ENCODE data around the gene CACNA1S.

CACNA1S gene

GRCh38 chr1:201115390-201115937, 3.2 kb upstream of the CACNA1S start:
- H3K36me3 Mint-ChIP-seq, result no peaks in the 10 kb centered on the region
- no peak overlapping the region for H3K27ac Mint-ChIP-seq
- no peaks in the 10 kb centered on the region for H3K9me3 Mint-ChIP-seq
- ATAC-seq (ENCODE audit: low read depth) (no peak), DNase-seq (ENCODE audit: low spot score in 2 of 2) (no peak)
- peaks cover 16% of the 10 kb centered on the region for H3K27me3 Mint-ChIP-seq
- H3K4me1 Mint-ChIP-seq, result peaks cover 6% of the 10 kb centered on the region
- H3K4me3 Mint-ChIP-seq, result no peak overlapping the region

GRCh38 chr1:201114245-201115131, 2.3 kb upstream of the CACNA1S start:
- peak overlapping the region; percentile 80 for H3K4me3 Mint-ChIP-seq

GRCh38 chr1:201113451-201114244, 1.4 kb upstream of the CACNA1S start:
- Mint-ChIP-seq H3K27me3 (peaks cover 17% of the 10 kb centered on the region), H3K27ac (no peak overlapping the region), H3K9me3 (no peaks in the 10 kb centered on the region), H3K4me1 (peaks cover 2% of the 10 kb centered on the region), H3K4me3 (peak overlapping the region; percentile 80), H3K36me3 (no peaks in the 10 kb centered on the region)
- ATAC-seq (ENCODE audit: low read depth), result no peak
- DNase-seq (ENCODE audit: low spot score in 2 of 2), result no peak

More at GRCh38 chr1:201114245-201115131, 2.3 kb upstream of the CACNA1S start:
- peak; percentile 87 for ATAC-seq (ENCODE audit: low read depth)
- no peaks in the 10 kb centered on the region for H3K9me3 Mint-ChIP-seq
- no peaks in the 10 kb centered on the region for H3K36me3 Mint-ChIP-seq
- no peak overlapping the region for H3K27ac Mint-ChIP-seq
- DNase-seq (ENCODE audit: low spot score in 2 of 2), result peak; percentile 49 to 73
- H3K27me3 Mint-ChIP-seq, result peaks cover 17% of the 10 kb centered on the region
- peaks cover 2% of the 10 kb centered on the region for H3K4me1 Mint-ChIP-seq

GRCh38 chr1:201112926-201113325, 700 bp upstream of the CACNA1S start:
- no peak overlapping the region for H3K4me3 Mint-ChIP-seq
- no peak for DNase-seq (ENCODE audit: low spot score in 2 of 2)
- no peak for ATAC-seq (ENCODE audit: low read depth)
- no peak overlapping the region for H3K27ac Mint-ChIP-seq
- peaks cover 17% of the 10 kb centered on the region for H3K27me3 Mint-ChIP-seq
- peaks cover 2% of the 10 kb centered on the region for H3K4me1 Mint-ChIP-seq
- no peaks in the 10 kb centered on the region for H3K9me3 Mint-ChIP-seq
- H3K36me3 Mint-ChIP-seq, result no peaks in the 10 kb centered on the region

GRCh38 chr1:201111672-201112071, 554 bp downstream of the CACNA1S start:
- Mint-ChIP-seq H3K36me3 (no peaks in the 10 kb centered on the region), H3K9me3 (no peaks in the 10 kb centered on the region), H3K27me3 (peaks cover 21% of the 10 kb centered on the region), H3K4me1 (peaks cover 2% of the 10 kb centered on the region), H3K4me3 (no peak overlapping the region), H3K27ac (no peak overlapping the region)
- DNase-seq (ENCODE audit: low spot score in 2 of 2) (no peak), ATAC-seq (ENCODE audit: low read depth) (no peak)

GRCh38 chr1:201111156-201111555, 1.1 kb downstream of the CACNA1S start:
- no peak overlapping the region for H3K4me3 Mint-ChIP-seq

GRCh38 chr1:201110616-201111015, 1.6 kb downstream of the CACNA1S start:
- Mint-ChIP-seq H3K9me3 (no peaks in the 10 kb centered on the region), H3K27me3 (peaks cover 23% of the 10 kb centered on the region), H3K36me3 (no peaks in the 10 kb centered on the region), H3K27ac (no peak overlapping the region), H3K4me1 (peaks cover 2% of the 10 kb centered on the region), H3K4me3 (no peak overlapping the region)
- ATAC-seq (ENCODE audit: low read depth), result no peak
- no peak for DNase-seq (ENCODE audit: low spot score in 2 of 2)

More at GRCh38 chr1:201111156-201111555, 1.1 kb downstream of the CACNA1S start:
- Mint-ChIP-seq H3K36me3 (no peaks in the 10 kb centered on the region), H3K27ac (no peak overlapping the region), H3K4me1 (peaks cover 2% of the 10 kb centered on the region), H3K27me3 (peaks cover 23% of the 10 kb centered on the region), H3K9me3 (no peaks in the 10 kb centered on the region)
- ATAC-seq (ENCODE audit: low read depth), result no peak
- no peak for DNase-seq (ENCODE audit: low spot score in 2 of 2)

GRCh38 chr1:201110138-201110537, 2.1 kb downstream of the CACNA1S start:
- Mint-ChIP-seq H3K9me3 (no peaks in the 10 kb centered on the region), H3K4me3 (no peak overlapping the region), H3K36me3 (no peaks in the 10 kb centered on the region), H3K4me1 (peaks cover 2% of the 10 kb centered on the region), H3K27me3 (peaks cover 23% of the 10 kb centered on the region), H3K27ac (no peak overlapping the region)
- ATAC-seq (ENCODE audit: low read depth) (no peak), DNase-seq (ENCODE audit: low spot score in 2 of 2) (no peak)

GRCh38 chr1:201109651-201110050, 2.6 kb downstream of the CACNA1S start:
- peaks cover 23% of the 10 kb centered on the region for H3K27me3 Mint-ChIP-seq
- H3K4me1 Mint-ChIP-seq, result peaks cover 2% of the 10 kb centered on the region
- H3K4me3 Mint-ChIP-seq, result no peak overlapping the region
- no peaks in the 10 kb centered on the region for H3K36me3 Mint-ChIP-seq
- no peak for DNase-seq (ENCODE audit: low spot score in 2 of 2)
- no peak for ATAC-seq (ENCODE audit: low read depth)
- H3K9me3 Mint-ChIP-seq, result no peaks in the 10 kb centered on the region
- H3K27ac Mint-ChIP-seq, result no peak overlapping the region

- H3K36me3 Mint-ChIP-seq, result no peaks in the 10 kb centered on the region
- no peaks in the 10 kb centered on the region for H3K9me3 Mint-ChIP-seq
- H3K27ac Mint-ChIP-seq, result no peak overlapping the region
- DNase-seq (ENCODE audit: low spot score in 2 of 2) (no peak), ATAC-seq (ENCODE audit: low read depth) (peak; percentile 69)
- no peak overlapping the region for H3K4me3 Mint-ChIP-seq
- H3K4me1 Mint-ChIP-seq, result no peaks in the 10 kb centered on the region
- peaks cover 19% of the 10 kb centered on the region for H3K27me3 Mint-ChIP-seq
Measured at GRCh38 chr1:201108614-201109013, 3.6 kb downstream of the CACNA1S start.

GRCh38 chr1:201105688-201106087, 6.5 kb downstream of the CACNA1S start:
- DNase-seq (ENCODE audit: low spot score in 2 of 2) (no peak), ATAC-seq (ENCODE audit: low read depth) (no peak)
- Mint-ChIP-seq H3K27me3 (peaks cover 7% of the 10 kb centered on the region), H3K36me3 (no peaks in the 10 kb centered on the region), H3K9me3 (no peaks in the 10 kb centered on the region), H3K4me1 (no peaks in the 10 kb centered on the region), H3K27ac (no peak overlapping the region), H3K4me3 (no peak overlapping the region)

- ATAC-seq (ENCODE audit: low read depth), result no peak
- Mint-ChIP-seq H3K36me3 (no peaks in the 10 kb centered on the region), H3K9me3 (no peaks in the 10 kb centered on the region), H3K4me1 (no peaks in the 10 kb centered on the region), H3K27me3 (peaks cover 8% of the 10 kb centered on the region), H3K27ac (no peak overlapping the region), H3K4me3 (no peak overlapping the region)
- DNase-seq (ENCODE audit: low spot score in 2 of 2), result no peak
Measured at GRCh38 chr1:201104141-201104540, 8.1 kb downstream of the CACNA1S start.

- Mint-ChIP-seq H3K36me3 (no peaks in the 10 kb centered on the region), H3K27me3 (peaks cover 8% of the 10 kb centered on the region), H3K4me3 (no peak overlapping the region), H3K27ac (no peak overlapping the region), H3K9me3 (no peaks in the 10 kb centered on the region), H3K4me1 (no peaks in the 10 kb centered on the region)
- DNase-seq (ENCODE audit: low spot score in 2 of 2) (no peak), ATAC-seq (ENCODE audit: low read depth) (no peak)
Measured at GRCh38 chr1:201103666-201104065, 8.6 kb downstream of the CACNA1S start.
